Activated T-cell treated with anti-CD3 and anti-CD28 coated beads, Interleukin-2, amount 50 U/mL, for 72 hours (primary cell): ENCODE measurements around the gene AP2B1. TPM values are rescaled to one million over a fixed set of nuclear protein-coding genes. Genes with fewer than 3 reads are reported as not detected.
"Not testable (repeated sequence)": the region's sequence is repeated elsewhere in the genome, so short reads cannot be mapped to it uniquely, and the experiment has no call there.

Experiments used
- ATAC-seq, 2 donors: fragments of 150-1000 bp; cut with Tn5 transposase; replicated peaks in 1 of 2; 2 replicates each; pipeline ENCODE4 v1.10.0; 2021; ENCODE audit warnings: moderate library complexity in 2 of 2, mild to moderate bottlenecking in 1 of 2
- DNase-seq, 2 donors: peaks; one replicate each; pipeline ENCODE4 v3.0.0; 2021 to 2022; ENCODE audit warnings: mixed read lengths in 1 of 2
- H3K27ac Mint-ChIP-seq: one replicate; pipeline ENCODE4 v1.8.0; 2022; ENCODE audit warnings: mild to moderate bottlenecking, moderate library complexity, mixed read lengths
- H3K27me3 Mint-ChIP-seq: one replicate; pipeline ENCODE4 v1.8.0; 2022; ENCODE audit warnings: low read depth, mixed read lengths
- H3K36me3 Mint-ChIP-seq, 2 donors: one replicate each; pipeline ENCODE4 v1.8.0; 2022; ENCODE audit warnings: mixed read lengths in 2 of 2, mild to moderate bottlenecking in 1 of 2; ENCODE audit not compliant: insufficient read depth in 2 of 2
- H3K4me1 Mint-ChIP-seq: one replicate; pipeline ENCODE4 v1.8.0; 2022; ENCODE audit warnings: low read depth, mixed read lengths
- H3K4me3 Mint-ChIP-seq, 2 donors: one replicate each; pipeline ENCODE4 v1.8.0; 2022; ENCODE audit warnings: mild to moderate bottlenecking in 2 of 2, mixed read lengths in 2 of 2, moderate library complexity in 2 of 2
- H3K9me3 Mint-ChIP-seq, 2 donors: one replicate each; pipeline ENCODE4 v1.8.0; 2022; ENCODE audit warnings: mixed read lengths in 2 of 2
- total RNA-seq, 2 donors: library from RNA; stranded (reverse); gene quantifications; one replicate each; pipeline ENCODE4 v1.2.3, GENCODE V29; 2022

AP2B1 gene
- total RNA-seq, 2 donors from 2014 or later = 167 to 179 TPM

- Mint-ChIP-seq H3K4me3 (no peak overlapping the region), H3K36me3 (no peaks in the 10 kb centered on the region), H3K27ac (no peak overlapping the region), H3K27me3 (peaks cover 6% of the 10 kb centered on the region), H3K4me1 (peaks cover 7% of the 10 kb centered on the region), H3K9me3 (no peaks in the 10 kb centered on the region)
- no peak for DNase-seq
- ATAC-seq = peak; percentile 52 to 98
These were observed 32.5 kb upstream of the AP2B1 start for GRCh38 chr17:35554668-35555067.

GRCh38 chr17:35555691-35556090, 31.4 kb upstream of the AP2B1 start:
- ATAC-seq (no peak), DNase-seq (no peak)
- Mint-ChIP-seq H3K27me3 (peaks cover 6% of the 10 kb centered on the region), H3K4me1 (peaks cover 6% of the 10 kb centered on the region), H3K27ac (no peak overlapping the region), H3K36me3 (no peaks in the 10 kb centered on the region), H3K9me3 (no peaks in the 10 kb centered on the region), H3K4me3 (no peak overlapping the region)

- H3K27me3 Mint-ChIP-seq = peaks cover 6% of the 10 kb centered on the region
- DNase-seq (no peak), ATAC-seq (no peak)
These were observed 29.8 kb upstream of the AP2B1 start for GRCh38 chr17:35557353-35557752.

GRCh38 chr17:35559495-35560210, 27.5 kb upstream of the AP2B1 start:
- Mint-ChIP-seq H3K4me1 (peaks cover 13% of the 10 kb centered on the region), H3K36me3 (no peaks in the 10 kb centered on the region), H3K4me3 (no peak overlapping the region), H3K27me3 (peaks cover 7% of the 10 kb centered on the region), H3K9me3 (no peaks in the 10 kb centered on the region), H3K27ac (no peak overlapping the region)
- DNase-seq = no peak
- no peak for ATAC-seq

More at GRCh38 chr17:35557353-35557752, 29.8 kb upstream of the AP2B1 start:
- Mint-ChIP-seq H3K27ac (no peak overlapping the region), H3K9me3 (no peaks in the 10 kb centered on the region), H3K4me1 (peaks cover 14% of the 10 kb centered on the region), H3K36me3 (no peaks in the 10 kb centered on the region), H3K4me3 (no peak overlapping the region)

- peaks cover 10% of the 10 kb centered on the region for H3K4me1 Mint-ChIP-seq
- H3K9me3 Mint-ChIP-seq = no peaks in the 10 kb centered on the region
- H3K36me3 Mint-ChIP-seq = no peaks in the 10 kb centered on the region
- H3K4me3 Mint-ChIP-seq = no peak within 1 kb of the TSS
- peaks cover 12% of the 10 kb centered on the region for H3K27me3 Mint-ChIP-seq
- H3K27ac Mint-ChIP-seq = no peak within 1 kb of the TSS
- no peak for DNase-seq
- peak; percentile 42 to 44 for ATAC-seq
These were observed 26.4 kb upstream of the AP2B1 start, which contains the start of gene SLFN14 for GRCh38 chr17:35560703-35561102. Gene SLFN14, minus strand, starts transcription at chr17:35560819. Its CDS starts 2,757 bp downstream, at chr17:35558062.

- peaks cover 23% of the 10 kb centered on the region for H3K4me1 Mint-ChIP-seq
- H3K27ac Mint-ChIP-seq, H3K4me3 Mint-ChIP-seq, H3K36me3 Mint-ChIP-seq, DNase-seq, H3K9me3 Mint-ChIP-seq, ATAC-seq: not testable (repeated sequence)
- peaks cover 12% of the 10 kb centered on the region for H3K27me3 Mint-ChIP-seq
These were observed 23.9 kb upstream of the AP2B1 start for GRCh38 chr17:35563181-35563580.

- Mint-ChIP-seq H3K4me1 (peaks cover 43% of the 10 kb centered on the region), H3K36me3 (peaks cover 1 to 2% of the 10 kb centered on the region in 2 donors), H3K9me3 (no peaks in the 10 kb centered on the region), H3K4me3 (peak overlapping the region; percentile 82 to 96), H3K27me3 (peaks cover 6% of the 10 kb centered on the region), H3K27ac (peak overlapping the region; percentile 82)
- DNase-seq = no peak
- no peak for ATAC-seq
These were observed 20.2 kb upstream of the AP2B1 start for GRCh38 chr17:35566968-35567367.

- H3K27ac Mint-ChIP-seq = peak overlapping the region; percentile 93
- ATAC-seq (peak; percentile 46), DNase-seq (peak; percentile 41 to 44)
- peaks cover 1 to 4% of the 10 kb centered on the region in 2 donors for H3K36me3 Mint-ChIP-seq
- H3K4me1 Mint-ChIP-seq = peaks cover 43% of the 10 kb centered on the region
- H3K4me3 Mint-ChIP-seq = peak overlapping the region; percentile 80 to 96
- no peaks in the 10 kb centered on the region for H3K9me3 Mint-ChIP-seq
- peaks cover 6% of the 10 kb centered on the region for H3K27me3 Mint-ChIP-seq
These were observed 18.6 kb upstream of the AP2B1 start for GRCh38 chr17:35568561-35568960.

GRCh38 chr17:35569405-35569804, 17.7 kb upstream of the AP2B1 start:
- Mint-ChIP-seq H3K36me3 (peaks cover 1 to 4% of the 10 kb centered on the region in 2 donors), H3K27me3 (peaks cover 6% of the 10 kb centered on the region), H3K4me3 (peak overlapping the region; percentile 90 to 96), H3K4me1 (peaks cover 43% of the 10 kb centered on the region), H3K27ac (peak overlapping the region; percentile 26), H3K9me3 (no peaks in the 10 kb centered on the region)
- ATAC-seq = no peak
- DNase-seq = no peak

GRCh38 chr17:35575759-35576158, 11.4 kb upstream of the AP2B1 start:
- H3K4me1 Mint-ChIP-seq = peaks cover 37% of the 10 kb centered on the region
- H3K36me3 Mint-ChIP-seq = peaks cover 2% of the 10 kb centered on the region in 2 donors
- peak overlapping the region; percentile 7 for H3K27ac Mint-ChIP-seq
- peak overlapping the region in 1 of 2 donors; percentile 2 for H3K4me3 Mint-ChIP-seq
- H3K27me3 Mint-ChIP-seq = no peaks in the 10 kb centered on the region
- ATAC-seq = no peak
- no peak for DNase-seq
- H3K9me3 Mint-ChIP-seq = no peaks in the 10 kb centered on the region

GRCh38 chr17:35577830-35578196, 9.3 kb upstream of the AP2B1 start:
- DNase-seq (no peak), ATAC-seq (peak in 1 of 2 donors; percentile 16)
- H3K4me3 Mint-ChIP-seq = peak overlapping the region; percentile 94 to 99
- H3K36me3 Mint-ChIP-seq = peaks cover 0 to 2% of the 10 kb centered on the region in 2 donors
- no peaks in the 10 kb centered on the region for H3K27me3 Mint-ChIP-seq
- peak overlapping the region; percentile 99 for H3K27ac Mint-ChIP-seq
- H3K4me1 Mint-ChIP-seq = peaks cover 33% of the 10 kb centered on the region
- H3K9me3 Mint-ChIP-seq = no peaks in the 10 kb centered on the region

- peak within 1 kb of the TSS; percentile 99 for H3K27ac Mint-ChIP-seq
- H3K4me1 Mint-ChIP-seq = peaks cover 33% of the 10 kb centered on the region
- H3K9me3 Mint-ChIP-seq = no peaks in the 10 kb centered on the region
- peak; percentile 87 to 90 for DNase-seq
- peak within 1 kb of the TSS; percentile 94 to 99 for H3K4me3 Mint-ChIP-seq
- no peaks in the 10 kb centered on the region for H3K27me3 Mint-ChIP-seq
- H3K36me3 Mint-ChIP-seq = peaks cover 0 to 2% of the 10 kb centered on the region in 2 donors
- ATAC-seq = peak; percentile 94 to 97
These were observed 8.8 kb upstream of the AP2B1 start, which contains the start of gene PEX12 for GRCh38 chr17:35578197-35578928. Gene PEX12, minus strand, starts transcription at chr17:35578571. Its CDS starts 550 bp downstream, at chr17:35578021.

- peak; percentile 33 to 52 for ATAC-seq
- Mint-ChIP-seq H3K4me1 (peaks cover 33% of the 10 kb centered on the region), H3K27ac (peak overlapping the region; percentile 99), H3K36me3 (peaks cover 0 to 2% of the 10 kb centered on the region in 2 donors), H3K27me3 (no peaks in the 10 kb centered on the region), H3K4me3 (peak overlapping the region; percentile 94 to 99), H3K9me3 (no peaks in the 10 kb centered on the region)
- DNase-seq = no peak
These were observed 8.1 kb upstream of the AP2B1 start for GRCh38 chr17:35578929-35579432.
